SKM-1 treated with dmso at 0.1 percent for 144 hours (cell line): Measurements from ENCODE around the gene GUCY2C.
"Not testable (repeated sequence)": the region's sequence is repeated elsewhere in the genome, so short reads cannot be mapped to it uniquely, and the experiment has no call there.

Experiments
- DNase-seq: peaks from one replicate; lab custom pipeline; 2025; ENCODE audit not compliant: unreplicated experiment; lab: John Stamatoyannopoulos, UW

The GUCY2C gene

GRCh38 chr12:14696265-14696741 lies at the start of gene GUCY2C:
TSS of gene GUCY2C (minus strand) at chr12:14696599. CDS start at chr12:14696448, 151 bp downstream.
- DNase-seq: no peak

- DNase-seq: no peak
Observed at GRCh38 chr12:14743061-14743460, 46.7 kb upstream of the GUCY2C start.

GRCh38 chr12:14741942-14742341 lies 45.5 kb upstream of the GUCY2C start:
- no peak for DNase-seq

- no peak for DNase-seq
Observed at GRCh38 chr12:14741153-14741552, 44.8 kb upstream of the GUCY2C start.

GRCh38 chr12:14736441-14736840 lies 40.0 kb upstream of the GUCY2C start:
- DNase-seq: not testable (repeated sequence)

- no peak for DNase-seq
Observed at GRCh38 chr12:14731821-14732220, 35.4 kb upstream of the GUCY2C start.

GRCh38 chr12:14729586-14729985 lies 33.2 kb upstream of the GUCY2C start:
- no peak for DNase-seq

GRCh38 chr12:14723763-14724162 lies 27.4 kb upstream of the GUCY2C start:
- peak; percentile 3 for DNase-seq

- DNase-seq: peak; percentile 21
Observed at GRCh38 chr12:14716848-14717444, 20.5 kb upstream of the GUCY2C start.

GRCh38 chr12:14714437-14714836 lies 18.0 kb upstream of the GUCY2C start:
- no peak for DNase-seq

- DNase-seq: no peak
Observed at GRCh38 chr12:14710632-14711320, 14.4 kb upstream of the GUCY2C start.

GRCh38 chr12:14701809-14702568 lies 5.6 kb upstream of the GUCY2C start:
- no peak for DNase-seq

- no peak for DNase-seq
Observed at GRCh38 chr12:14700935-14701334, 4.5 kb upstream of the GUCY2C start.

GRCh38 chr12:14699923-14700322 lies 3.5 kb upstream of the GUCY2C start:
- no peak for DNase-seq

- no peak for DNase-seq
Observed at GRCh38 chr12:14698555-14698954, 2.2 kb upstream of the GUCY2C start.

GRCh38 chr12:14695715-14696141 lies 671 bp downstream of the GUCY2C start:
- no peak for DNase-seq

- no peak for DNase-seq
Observed at GRCh38 chr12:14694970-14695369, 1.4 kb downstream of the GUCY2C start.

- no peak for DNase-seq
Observed at GRCh38 chr12:14694145-14694714, 2.2 kb downstream of the GUCY2C start.

GRCh38 chr12:14693116-14693515 lies 3.3 kb downstream of the GUCY2C start:
- no peak for DNase-seq

GRCh38 chr12:14691560-14691959 lies 4.8 kb downstream of the GUCY2C start:
- peak; percentile 53 for DNase-seq

- no peak for DNase-seq
Observed at GRCh38 chr12:14689996-14690395, 6.4 kb downstream of the GUCY2C start.

- no peak for DNase-seq
Observed at GRCh38 chr12:14689144-14689543, 7.3 kb downstream of the GUCY2C start.
